HepG2 (cell line): ENCODE data around the gene STOM. TPM values are rescaled to one million over a fixed set of nuclear protein-coding genes. Genes with fewer than 3 reads are reported as not detected.

Experiments used
- AKAP8 ChIP-seq: sonication (generic); formaldehyde crosslinking; IDR thresholded peaks from 2 replicates; pipeline ENCODE4 v1.5.1; 2020; ENCODE audit warnings: mild to moderate bottlenecking, missing genetic modification reagents
- BCLAF1 ChIP-seq: fragments of 450-650 bp; IDR thresholded peaks from 2 replicates; pipeline ENCODE4 v1.6.1; 2017; ENCODE audit warnings: mild to moderate bottlenecking
- CENPT ChIP-seq: sonication (generic); formaldehyde crosslinking; IDR thresholded peaks from 2 replicates; pipeline ENCODE4 v1.8.0; 2022; ENCODE audit warnings: low read depth, mild to moderate bottlenecking, moderate library complexity, missing genetic modification reagents
- CSRNP2 ChIP-seq: sonication (generic); formaldehyde crosslinking; conservative IDR thresholded peaks from 2 replicates; pipeline ENCODE4 v1.8.0; 2022; ENCODE audit warnings: low read depth, missing genetic modification reagents
- DNMT1 ChIP-seq: sonication (generic); formaldehyde crosslinking; IDR thresholded peaks from 2 replicates; pipeline ENCODE4 v1.5.1; 2020; ENCODE audit warnings: mild to moderate bottlenecking, missing genetic modification reagents
- DZIP1 ChIP-seq: sonication (generic); formaldehyde crosslinking; IDR thresholded peaks from 2 replicates; pipeline ENCODE4 v1.5.0; 2020; ENCODE audit warnings: mild to moderate bottlenecking, missing genetic modification reagents
- FOXA1 ChIP-seq, 2 experiments: fragments of 450-650 bp in 1 of 2; sonication (generic) in 1 of 2; formaldehyde crosslinking in 1 of 2; IDR thresholded peaks; 2 replicates each; pipeline versions ENCODE4 v1.4.0 to v1.6.1; 2016 to 2020; ENCODE audit warnings: missing genetic modification reagents in 1 of 2
- KMT2B ChIP-seq: IDR thresholded peaks from 2 replicates; pipeline ENCODE4 v1.6.1; 2016; ENCODE audit warnings: missing genetic modification reagents, missing compliant biosample characterization
- NRL ChIP-seq: sonication (generic); formaldehyde crosslinking; IDR thresholded peaks from 2 replicates; pipeline ENCODE4 v1.5.0; 2020; ENCODE audit warnings: missing genetic modification reagents, mild to moderate bottlenecking, moderate library complexity, borderline replicate concordance
- RFX5 ChIP-seq: IDR thresholded peaks from 2 replicates; pipeline ENCODE4 v1.6.1; 2011; ENCODE audit warnings: low read depth, low read length, improper control_type of control experiment
- RFXAP ChIP-seq: sonication (generic); formaldehyde crosslinking; IDR thresholded peaks from 2 replicates; pipeline ENCODE4 v1.4.0; 2020; ENCODE audit warnings: missing genetic modification reagents, borderline replicate concordance
- RNF2 ChIP-seq: fragments of 450-650 bp; conservative IDR thresholded peaks from 2 replicates; pipeline ENCODE4 v1.6.1; 2016; ENCODE audit warnings: low read depth
- STAT5B ChIP-seq: sonication (generic); formaldehyde crosslinking; IDR thresholded peaks from 2 replicates; pipeline ENCODE4 v1.4.0; 2020; ENCODE audit warnings: missing genetic modification reagents
- ZBTB8A ChIP-seq: sonication (generic); formaldehyde crosslinking; IDR thresholded peaks from 2 replicates; pipeline ENCODE4 v1.4.0; 2020; ENCODE audit warnings: mild to moderate bottlenecking, low read depth, missing genetic modification reagents, borderline replicate concordance
- ZFP1 ChIP-seq: IDR thresholded peaks from 2 replicates; pipeline ENCODE4 v1.6.1; 2016
- ZNF121 ChIP-seq: sonication (generic); formaldehyde crosslinking; IDR thresholded peaks from 2 replicates; pipeline ENCODE4 v1.5.0; 2020; ENCODE audit warnings: mild to moderate bottlenecking, missing genetic modification reagents
- ZNF224 ChIP-seq: sonication (generic); formaldehyde crosslinking; IDR thresholded peaks from 2 replicates; pipeline ENCODE4 v1.5.0; 2020; ENCODE audit warnings: mild to moderate bottlenecking, missing genetic modification reagents
- ZNF432 ChIP-seq: sonication (generic); formaldehyde crosslinking; IDR thresholded peaks from 2 replicates; pipeline ENCODE4 v1.5.0; 2020; ENCODE audit warnings: missing genetic modification reagents, mild to moderate bottlenecking, borderline replicate concordance
- ZNF496 ChIP-seq: sonication (generic); formaldehyde crosslinking; IDR thresholded peaks from 2 replicates; pipeline ENCODE4 v1.8.1; 2023; ENCODE audit warnings: mild to moderate bottlenecking, moderate library complexity, missing genetic modification reagents; ENCODE audit not compliant: insufficient replicate concordance
- ZNF546 ChIP-seq: sonication (generic); formaldehyde crosslinking; conservative IDR thresholded peaks from 2 replicates; pipeline ENCODE4 v1.8.1; 2023; ENCODE audit warnings: mild to moderate bottlenecking, missing genetic modification reagents
- ZNF550 ChIP-seq: sonication (generic); formaldehyde crosslinking; IDR thresholded peaks from 2 replicates; pipeline ENCODE4 v1.4.0; 2020; ENCODE audit warnings: mild to moderate bottlenecking, missing genetic modification reagents, borderline replicate concordance
- ZNF749 ChIP-seq: sonication (generic); formaldehyde crosslinking; IDR thresholded peaks from 2 replicates; pipeline ENCODE4 v1.8.0; 2022; ENCODE audit warnings: mild to moderate bottlenecking, missing genetic modification reagents, moderate library complexity, borderline replicate concordance
- ZNF766 ChIP-seq: sonication (generic); formaldehyde crosslinking; IDR thresholded peaks from 2 replicates; pipeline ENCODE4 v1.5.0; 2020; ENCODE audit warnings: missing genetic modification reagents, borderline replicate concordance
- ZNF776 ChIP-seq: sonication (generic); formaldehyde crosslinking; IDR thresholded peaks from 2 replicates; pipeline ENCODE4 v1.4.0; 2020; ENCODE audit warnings: mild to moderate bottlenecking, missing genetic modification reagents
- polyA plus RNA-seq, 8 experiments: library from polyadenylated mRNA; depleted of rRNA in 3 of 8; stranded (reverse) in 7 of 8; unstranded in 1 of 8; fragments of >200 nt; fragmentation: Illumina TruSeq in 4 of 8; extraction: Trizol in 4 of 8; gene quantifications; 2 replicates each; pipeline versions ENCODE4 v1.2.1 to v1.2.3, GENCODE V29; 2011 to 2016; ENCODE audit warnings: low read depth in 4 of 8, missing spikeins in 1 of 8, mixed read lengths in 1 of 8; ENCODE audit not compliant: insufficient read depth in 1 of 8
- total RNA-seq, 5 experiments: library from RNA; depleted of rRNA; stranded (reverse); fragments of >200 nt; fragmentation: Illumina TruSeq; extraction: Trizol; gene quantifications; 2 replicates each; pipeline ENCODE4 v1.2.3, GENCODE V29; 2016; ENCODE audit warnings: low read depth in 1 of 5

Gene STOM
- total and polyA plus RNA-seq, 2 of the 13 experiments (the other 11 are each of a cell fraction or from before 2014, with no cell fraction given): 43.6 to 165 TPM

GRCh38 chr9:121289026-121289771 lies 80.9 kb downstream of the STOM start (continued):
- TF ChIP-seq DZIP1 (CRISPR knock-in tag) (no peak), STAT5B (CRISPR knock-in tag) (no peak), ZNF749 (CRISPR knock-in tag) (no peak), RNF2 (no peak), ZNF121 (CRISPR knock-in tag) (no peak), RFX5 (no peak), ZNF550 (CRISPR knock-in tag) (no peak), FOXA1 (IDR thresholded peaks at IDR 0.05) (no peak), FOXA1 (CRISPR knock-in tag; IDR thresholded peaks at IDR 0.05) (no peak), ZBTB8A (CRISPR knock-in tag) (no peak), ZNF224 (CRISPR knock-in tag) (no peak), ZNF776 (CRISPR knock-in tag) (no peak), DNMT1 (CRISPR knock-in tag) (no peak), AKAP8 (CRISPR knock-in tag) (no peak), ZFP1 (CRISPR knock-in tag) (no peak; the same call in 1 of the 2 replicates), ZNF546 (CRISPR knock-in tag) (no peak), BCLAF1 (no peak), RFXAP (CRISPR knock-in tag) (no peak), NRL (CRISPR knock-in tag) (no peak; the same call in 1 of the 2 replicates), CSRNP2 (CRISPR knock-in tag) (no peak), ZNF432 (CRISPR knock-in tag) (no peak), KMT2B (CRISPR knock-in tag) (no peak; the same call in 1 of the 2 replicates), CENPT (no peak), ZNF496 (CRISPR knock-in tag) (no peak), ZNF766 (CRISPR knock-in tag) (no peak)
